Liver (tissue), 3 donors: Measurements from ENCODE around the gene ANKMY2.
"Not testable (repeated sequence)": the region's sequence is repeated elsewhere in the genome, so short reads cannot be mapped to it uniquely, and the experiment has no call there.

Experiments used
- EGR1 ChIP-seq, 2 donors: IDR thresholded peaks; 2 replicates each; pipeline ENCODE4 v1.6.1; 2016 to 2018; ENCODE audit warnings: antibody characterized with exemption in 2 of 2, low read depth in 2 of 2
- FOXA1 ChIP-seq: IDR thresholded peaks from 2 replicates; pipeline ENCODE4 v1.6.1; 2016; ENCODE audit warnings: antibody characterized with exemption
- JUND ChIP-seq, 2 donors: IDR thresholded peaks; 2 replicates each; pipeline ENCODE4 v1.6.1; 2016; ENCODE audit warnings: antibody characterized with exemption in 2 of 2
- NR2F2 ChIP-seq: IDR thresholded peaks from 2 replicates; pipeline ENCODE4 v1.6.1; 2016; ENCODE audit warnings: antibody characterized with exemption
- RAD21 ChIP-seq, 2 donors: IDR thresholded peaks; 2 replicates each; pipeline ENCODE4 v1.6.1; 2016; ENCODE audit warnings: antibody characterized with exemption in 2 of 2, mild to moderate bottlenecking in 2 of 2
- RXRA ChIP-seq, 2 donors: IDR thresholded peaks; 2 replicates each; pipeline ENCODE4 v1.6.1; 2017 to 2018; ENCODE audit warnings: antibody characterized with exemption in 2 of 2, mild to moderate bottlenecking in 1 of 2
- SP1 ChIP-seq: IDR thresholded peaks from 2 replicates; pipeline ENCODE4 v1.6.1; 2018; ENCODE audit warnings: antibody characterized with exemption, mild to moderate bottlenecking
- TAF1 ChIP-seq: conservative IDR thresholded peaks from 2 replicates; pipeline ENCODE4 v1.6.1; 2016; ENCODE audit warnings: antibody characterized with exemption, mild to moderate bottlenecking
- YY1 ChIP-seq: IDR thresholded peaks from 2 replicates; pipeline ENCODE4 v1.6.1; 2016; ENCODE audit warnings: antibody characterized with exemption, mild to moderate bottlenecking
- TF ChIP-seq, protein P1 (sequence below): fragments of 150-350 bp; IDR thresholded peaks from 2 replicates; pipeline ENCODE4 v1.5.1; 2017; ENCODE audit warnings: improper control_type of control experiment, low read depth, low read length; ENCODE audit not compliant: missing input control
- TF ChIP-seq, protein P2 (sequence below): IDR thresholded peaks from 2 replicates; pipeline ENCODE4 v1.6.1; 2016; ENCODE audit warnings: antibody characterized with exemption, mild to moderate bottlenecking
- TF ChIP-seq, protein P3 (sequence below): IDR thresholded peaks from 2 replicates; pipeline ENCODE4 v1.6.1; 2016; ENCODE audit warnings: antibody characterized with exemption
- donor health status: healthy.
- donor health status: healthy.

DNA sequence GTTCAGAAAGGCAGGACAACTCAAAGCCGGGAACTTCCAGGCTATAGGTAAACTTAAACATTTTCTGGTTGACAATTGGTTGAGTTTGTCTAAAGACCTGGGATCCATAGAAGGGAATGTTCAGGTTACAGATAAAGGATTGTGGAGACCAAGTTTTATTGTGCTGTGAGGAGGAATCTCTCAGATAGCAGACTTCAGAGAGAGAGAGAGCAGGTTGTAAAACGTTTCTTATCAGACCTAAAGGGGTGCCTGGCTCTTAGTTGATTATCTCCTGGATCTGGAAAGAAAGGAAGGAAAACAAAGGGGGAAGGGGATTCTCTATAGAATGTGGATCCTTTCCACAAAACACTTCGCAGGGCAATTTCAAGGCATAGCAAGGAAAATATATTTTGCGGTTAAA is 50.0 kb downstream of the ANKMY2 start:
- TF ChIP-seq, protein P1, sequence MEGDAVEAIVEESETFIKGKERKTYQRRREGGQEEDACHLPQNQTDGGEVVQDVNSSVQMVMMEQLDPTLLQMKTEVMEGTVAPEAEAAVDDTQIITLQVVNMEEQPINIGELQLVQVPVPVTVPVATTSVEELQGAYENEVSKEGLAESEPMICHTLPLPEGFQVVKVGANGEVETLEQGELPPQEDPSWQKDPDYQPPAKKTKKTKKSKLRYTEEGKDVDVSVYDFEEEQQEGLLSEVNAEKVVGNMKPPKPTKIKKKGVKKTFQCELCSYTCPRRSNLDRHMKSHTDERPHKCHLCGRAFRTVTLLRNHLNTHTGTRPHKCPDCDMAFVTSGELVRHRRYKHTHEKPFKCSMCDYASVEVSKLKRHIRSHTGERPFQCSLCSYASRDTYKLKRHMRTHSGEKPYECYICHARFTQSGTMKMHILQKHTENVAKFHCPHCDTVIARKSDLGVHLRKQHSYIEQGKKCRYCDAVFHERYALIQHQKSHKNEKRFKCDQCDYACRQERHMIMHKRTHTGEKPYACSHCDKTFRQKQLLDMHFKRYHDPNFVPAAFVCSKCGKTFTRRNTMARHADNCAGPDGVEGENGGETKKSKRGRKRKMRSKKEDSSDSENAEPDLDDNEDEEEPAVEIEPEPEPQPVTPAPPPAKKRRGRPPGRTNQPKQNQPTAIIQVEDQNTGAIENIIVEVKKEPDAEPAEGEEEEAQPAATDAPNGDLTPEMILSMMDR = not testable (repeated sequence)
- TF ChIP-seq TAF1; YY1; EGR1 (IDR thresholded peaks at IDR 0.05; ENCODE audit: low read depth in 2 of 2); FOXA1; NR2F2; RXRA (IDR thresholded peaks at IDR 0.05); RAD21 (IDR thresholded peaks at IDR 0.05); JUND (IDR thresholded peaks at IDR 0.05); SP1: not testable (repeated sequence)
- TF ChIP-seq, protein P2, sequence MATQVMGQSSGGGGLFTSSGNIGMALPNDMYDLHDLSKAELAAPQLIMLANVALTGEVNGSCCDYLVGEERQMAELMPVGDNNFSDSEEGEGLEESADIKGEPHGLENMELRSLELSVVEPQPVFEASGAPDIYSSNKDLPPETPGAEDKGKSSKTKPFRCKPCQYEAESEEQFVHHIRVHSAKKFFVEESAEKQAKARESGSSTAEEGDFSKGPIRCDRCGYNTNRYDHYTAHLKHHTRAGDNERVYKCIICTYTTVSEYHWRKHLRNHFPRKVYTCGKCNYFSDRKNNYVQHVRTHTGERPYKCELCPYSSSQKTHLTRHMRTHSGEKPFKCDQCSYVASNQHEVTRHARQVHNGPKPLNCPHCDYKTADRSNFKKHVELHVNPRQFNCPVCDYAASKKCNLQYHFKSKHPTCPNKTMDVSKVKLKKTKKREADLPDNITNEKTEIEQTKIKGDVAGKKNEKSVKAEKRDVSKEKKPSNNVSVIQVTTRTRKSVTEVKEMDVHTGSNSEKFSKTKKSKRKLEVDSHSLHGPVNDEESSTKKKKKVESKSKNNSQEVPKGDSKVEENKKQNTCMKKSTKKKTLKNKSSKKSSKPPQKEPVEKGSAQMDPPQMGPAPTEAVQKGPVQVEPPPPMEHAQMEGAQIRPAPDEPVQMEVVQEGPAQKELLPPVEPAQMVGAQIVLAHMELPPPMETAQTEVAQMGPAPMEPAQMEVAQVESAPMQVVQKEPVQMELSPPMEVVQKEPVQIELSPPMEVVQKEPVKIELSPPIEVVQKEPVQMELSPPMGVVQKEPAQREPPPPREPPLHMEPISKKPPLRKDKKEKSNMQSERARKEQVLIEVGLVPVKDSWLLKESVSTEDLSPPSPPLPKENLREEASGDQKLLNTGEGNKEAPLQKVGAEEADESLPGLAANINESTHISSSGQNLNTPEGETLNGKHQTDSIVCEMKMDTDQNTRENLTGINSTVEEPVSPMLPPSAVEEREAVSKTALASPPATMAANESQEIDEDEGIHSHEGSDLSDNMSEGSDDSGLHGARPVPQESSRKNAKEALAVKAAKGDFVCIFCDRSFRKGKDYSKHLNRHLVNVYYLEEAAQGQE = not testable (repeated sequence)
- TF ChIP-seq, protein P3, sequence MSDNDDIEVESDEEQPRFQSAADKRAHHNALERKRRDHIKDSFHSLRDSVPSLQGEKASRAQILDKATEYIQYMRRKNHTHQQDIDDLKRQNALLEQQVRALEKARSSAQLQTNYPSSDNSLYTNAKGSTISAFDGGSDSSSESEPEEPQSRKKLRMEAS = not testable (repeated sequence)
